Measurements from ENCODE around the gene PTPRH. TPM values are rescaled to one million over a fixed set of nuclear protein-coding genes. Genes with fewer than 3 reads are reported as not detected.

PTPRH gene
- total RNA-seq, 4 donors from 2014 or later: 31.2 to 176 (median 102) TPM

DNA sequence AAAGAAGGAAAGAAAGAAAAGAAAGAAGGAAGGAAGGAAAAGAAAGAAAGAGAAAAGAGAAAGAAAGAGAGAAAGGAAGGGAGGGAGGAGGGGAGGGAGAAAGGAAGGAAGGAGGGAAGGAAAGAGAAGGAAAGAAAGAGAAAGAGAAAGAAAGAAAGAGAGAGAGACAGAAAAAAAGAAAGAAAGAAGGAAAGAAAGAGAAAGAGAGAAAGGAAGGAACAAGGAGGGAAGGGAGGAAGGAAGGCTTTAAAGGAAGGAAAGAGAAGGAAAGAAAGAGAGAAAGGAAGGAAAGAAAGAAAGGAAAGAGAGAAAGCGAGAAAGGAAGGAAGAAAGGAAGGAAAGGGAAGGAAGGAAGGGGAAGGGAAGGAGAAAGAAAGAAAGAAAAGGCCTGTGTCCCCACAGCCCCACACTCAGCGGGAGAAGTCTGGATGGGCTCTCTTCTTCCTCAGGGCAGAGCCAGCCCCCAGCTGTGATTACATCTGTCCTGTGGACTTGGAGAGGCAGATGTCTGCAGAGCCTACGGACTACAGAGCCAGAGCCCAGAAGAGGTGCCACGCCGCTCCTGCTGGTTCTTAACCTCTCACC, 9.6 kb downstream of the PTPRH start:
- Histone ChIP-seq H3K4me1 (no peaks in the 10 kb centered on the region), H3K4me3 (no peak overlapping the region), H3K27ac (no peak overlapping the region), H3K27me3 (no peaks in the 10 kb centered on the region), H3K36me3 (peaks cover 0 to 7% (median 0%) of the 10 kb centered on the region in 4 donors), H3K9me3 (no peaks in the 10 kb centered on the region)
- intact Hi-C loops (cut with DNase I; ENCODE audit: low total_unique reads): no loop called here
- in situ Hi-C loops (cut with MboI; ENCODE audit: low pct_ligation_motif_present in 1 of 4, low pct_unique_long_range_greater_than_20kb in 1 of 4, low sequenced_read_pairs in 3 of 4): no loop called here
- TF ChIP-seq POLR2A (IDR thresholded peaks at IDR 0.05) (no peak), POLR2AphosphoS5 (IDR thresholded peaks at IDR 0.05) (no peak), EP300 (IDR thresholded peaks at IDR 0.05; ENCODE audit: low read depth) (no peak)
- TF ChIP-seq, protein P1, sequence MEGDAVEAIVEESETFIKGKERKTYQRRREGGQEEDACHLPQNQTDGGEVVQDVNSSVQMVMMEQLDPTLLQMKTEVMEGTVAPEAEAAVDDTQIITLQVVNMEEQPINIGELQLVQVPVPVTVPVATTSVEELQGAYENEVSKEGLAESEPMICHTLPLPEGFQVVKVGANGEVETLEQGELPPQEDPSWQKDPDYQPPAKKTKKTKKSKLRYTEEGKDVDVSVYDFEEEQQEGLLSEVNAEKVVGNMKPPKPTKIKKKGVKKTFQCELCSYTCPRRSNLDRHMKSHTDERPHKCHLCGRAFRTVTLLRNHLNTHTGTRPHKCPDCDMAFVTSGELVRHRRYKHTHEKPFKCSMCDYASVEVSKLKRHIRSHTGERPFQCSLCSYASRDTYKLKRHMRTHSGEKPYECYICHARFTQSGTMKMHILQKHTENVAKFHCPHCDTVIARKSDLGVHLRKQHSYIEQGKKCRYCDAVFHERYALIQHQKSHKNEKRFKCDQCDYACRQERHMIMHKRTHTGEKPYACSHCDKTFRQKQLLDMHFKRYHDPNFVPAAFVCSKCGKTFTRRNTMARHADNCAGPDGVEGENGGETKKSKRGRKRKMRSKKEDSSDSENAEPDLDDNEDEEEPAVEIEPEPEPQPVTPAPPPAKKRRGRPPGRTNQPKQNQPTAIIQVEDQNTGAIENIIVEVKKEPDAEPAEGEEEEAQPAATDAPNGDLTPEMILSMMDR (IDR thresholded peaks at IDR 0.05): no peak
- DNase-seq: no peak
- 60 to 90% methylated on average over 3 to 5 of the region's 5 CpGs for WGBS, 2 donors (ENCODE audit: low coverage in 1 of 2)

- DNase-seq: no peak
- Histone ChIP-seq H3K4me3 (no peak overlapping the region), H3K4me1 (no peaks in the 10 kb centered on the region), H3K27ac (no peak overlapping the region), H3K36me3 (peaks cover 0 to 4% (median 0%) of the 10 kb centered on the region in 4 donors), H3K9me3 (no peaks in the 10 kb centered on the region), H3K27me3 (no peaks in the 10 kb centered on the region)
- TF ChIP-seq POLR2A (IDR thresholded peaks at IDR 0.05): no peak
- TF ChIP-seq POLR2AphosphoS5 (IDR thresholded peaks at IDR 0.05): no peak
- TF ChIP-seq, protein P1 (IDR thresholded peaks at IDR 0.05): no peak
- no peak for TF ChIP-seq EP300 (IDR thresholded peaks at IDR 0.05; ENCODE audit: low read depth)
- WGBS, 2 donors (ENCODE audit: low coverage in 1 of 2): 72% methylated on average over 5 of the region's 5 CpGs; no CpG with 5 or more reads in 1 of the 2 donors
- in situ Hi-C loops (cut with MboI; ENCODE audit: low pct_ligation_motif_present in 1 of 4, low pct_unique_long_range_greater_than_20kb in 1 of 4, low sequenced_read_pairs in 3 of 4) (no loop called here), intact Hi-C loops (cut with DNase I; ENCODE audit: low total_unique reads) (no loop called here)
These were observed 10.7 kb downstream of the PTPRH start for GRCh38 chr19:55198651-55199050.

DNA sequence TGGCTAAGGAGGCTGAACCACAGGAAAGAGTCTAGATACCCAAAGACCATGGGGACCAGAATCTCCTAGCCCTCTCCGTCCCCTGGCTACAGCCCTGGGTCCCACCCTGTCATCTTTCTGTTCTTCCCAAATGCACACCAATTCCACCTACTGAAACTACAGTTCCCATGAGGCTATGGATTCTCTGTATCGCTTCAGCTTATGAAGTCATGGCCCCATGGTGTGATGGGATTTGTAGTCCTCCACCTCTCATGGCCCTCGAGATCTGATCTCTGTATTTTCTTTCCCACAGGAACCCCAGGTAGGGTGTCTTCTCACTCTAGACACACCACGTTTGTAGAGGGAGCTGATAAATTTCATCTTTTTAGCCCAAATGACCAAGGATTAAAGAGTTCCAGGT, 11.8 kb downstream of the PTPRH start:
- Histone ChIP-seq H3K4me1 (no peaks in the 10 kb centered on the region), H3K9me3 (no peaks in the 10 kb centered on the region), H3K27ac (no peak overlapping the region), H3K36me3 (no peaks in the 10 kb centered on the region), H3K4me3 (no peak overlapping the region), H3K27me3 (no peaks in the 10 kb centered on the region)
- 64 to 91% methylated on average over 3 to 4 of the region's 4 CpGs for WGBS, 2 donors (ENCODE audit: low coverage in 1 of 2)
- DNase-seq: no peak
- intact Hi-C loops (cut with DNase I; ENCODE audit: low total_unique reads): no loop called here
- in situ Hi-C loops (cut with MboI; ENCODE audit: low pct_ligation_motif_present in 1 of 4, low pct_unique_long_range_greater_than_20kb in 1 of 4, low sequenced_read_pairs in 3 of 4): no loop called here
- TF ChIP-seq, protein P1 (IDR thresholded peaks at IDR 0.05): no peak
- TF ChIP-seq POLR2A (IDR thresholded peaks at IDR 0.05) (no peak), EP300 (IDR thresholded peaks at IDR 0.05; ENCODE audit: low read depth) (no peak), POLR2AphosphoS5 (IDR thresholded peaks at IDR 0.05) (no peak)

- 90% methylated on average over 10 of the region's 10 CpGs; no CpG with 5 or more reads in 1 of the 2 donors for WGBS, 2 donors (ENCODE audit: low coverage in 1 of 2)
- H3K4me1 ChIP-seq: no peaks in the 10 kb centered on the region
- H3K36me3 ChIP-seq: no peaks in the 10 kb centered on the region
- no peaks in the 10 kb centered on the region for H3K9me3 ChIP-seq
- TF ChIP-seq EP300 (IDR thresholded peaks at IDR 0.05; ENCODE audit: low read depth): no peak
- no peak for TF ChIP-seq POLR2A (IDR thresholded peaks at IDR 0.05)
- no peak for TF ChIP-seq POLR2AphosphoS5 (IDR thresholded peaks at IDR 0.05)
- TF ChIP-seq, protein P1 (IDR thresholded peaks at IDR 0.05): no peak
- no peak overlapping the region for H3K4me3 ChIP-seq
- intact Hi-C loops (cut with DNase I; ENCODE audit: low total_unique reads) (no loop called here), in situ Hi-C loops (cut with MboI; ENCODE audit: low pct_ligation_motif_present in 1 of 4, low pct_unique_long_range_greater_than_20kb in 1 of 4, low sequenced_read_pairs in 3 of 4) (no loop called here)
- no peak for DNase-seq
- H3K27ac ChIP-seq: no peak overlapping the region
- no peaks in the 10 kb centered on the region for H3K27me3 ChIP-seq
These were observed 12.5 kb downstream of the PTPRH start for GRCh38 chr19:55196803-55197202.

Measured in transverse colon (tissue), 4 donors.